Measurements from ENCODE around the gene TNNC1.

DNA sequence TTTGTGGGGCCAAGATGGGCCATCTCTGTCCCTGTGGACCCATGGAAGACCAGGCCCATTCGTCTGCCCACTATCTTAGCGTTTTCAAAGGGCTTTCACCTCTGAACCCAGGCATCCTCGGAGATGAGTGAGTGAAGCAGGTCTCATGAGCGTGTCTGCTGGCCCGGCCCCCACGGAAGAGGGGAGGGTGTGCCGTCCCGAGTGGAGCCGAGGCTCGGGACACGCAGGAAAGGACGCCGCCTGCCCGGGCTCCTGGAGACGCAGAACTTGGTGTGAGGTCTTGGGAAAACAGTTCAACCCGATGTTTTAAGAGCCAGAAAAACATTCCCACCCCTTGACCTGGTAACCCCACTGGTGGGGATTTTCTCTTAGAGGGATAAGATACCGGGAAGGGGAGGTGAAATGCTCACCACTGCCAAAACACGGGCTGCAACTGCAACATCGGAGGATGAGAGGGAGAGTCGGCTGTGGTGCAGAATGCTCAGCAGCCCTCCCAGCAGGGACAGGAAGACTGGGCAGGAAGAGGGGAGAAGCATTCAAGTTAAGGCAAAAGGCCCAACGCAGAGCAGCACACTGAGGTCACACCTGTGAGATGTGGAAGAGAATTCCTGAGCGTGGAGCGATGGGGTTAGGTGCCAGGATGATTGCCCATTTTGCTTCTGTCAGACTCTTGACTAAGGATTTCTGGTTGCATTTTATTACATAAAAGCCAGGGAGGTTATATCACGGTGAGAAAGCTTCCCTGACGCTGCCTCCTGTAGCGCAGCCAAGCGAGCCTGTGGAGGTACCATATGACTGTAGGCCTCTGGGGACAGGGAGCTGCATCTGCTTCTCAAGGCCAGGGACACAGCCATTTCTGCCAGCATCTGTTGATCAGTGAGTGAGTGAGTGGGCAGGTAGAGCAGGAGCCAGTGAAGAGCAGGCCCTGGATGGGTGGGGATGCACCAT, 27.2 kb upstream of the TNNC1 start:
- TF ChIP-seq YY1 (IDR thresholded peaks at IDR 0.05) (no peak), JUND (IDR thresholded peaks at IDR 0.05) (no peak), TAF1 (conservative IDR thresholded peaks at IDR 0.05) (no peak), EGR1 (IDR thresholded peaks at IDR 0.05; ENCODE audit: low read depth in 2 of 2) (no peak), RXRA (IDR thresholded peaks at IDR 0.05) (no peak), GABPA (IDR thresholded peaks at IDR 0.05 in 1 of 2, conservative IDR thresholded peaks at IDR 0.05 in 1 of 2) (no peak), RAD21 (IDR thresholded peaks at IDR 0.05) (no peak)
- TF ChIP-seq, protein P1, sequence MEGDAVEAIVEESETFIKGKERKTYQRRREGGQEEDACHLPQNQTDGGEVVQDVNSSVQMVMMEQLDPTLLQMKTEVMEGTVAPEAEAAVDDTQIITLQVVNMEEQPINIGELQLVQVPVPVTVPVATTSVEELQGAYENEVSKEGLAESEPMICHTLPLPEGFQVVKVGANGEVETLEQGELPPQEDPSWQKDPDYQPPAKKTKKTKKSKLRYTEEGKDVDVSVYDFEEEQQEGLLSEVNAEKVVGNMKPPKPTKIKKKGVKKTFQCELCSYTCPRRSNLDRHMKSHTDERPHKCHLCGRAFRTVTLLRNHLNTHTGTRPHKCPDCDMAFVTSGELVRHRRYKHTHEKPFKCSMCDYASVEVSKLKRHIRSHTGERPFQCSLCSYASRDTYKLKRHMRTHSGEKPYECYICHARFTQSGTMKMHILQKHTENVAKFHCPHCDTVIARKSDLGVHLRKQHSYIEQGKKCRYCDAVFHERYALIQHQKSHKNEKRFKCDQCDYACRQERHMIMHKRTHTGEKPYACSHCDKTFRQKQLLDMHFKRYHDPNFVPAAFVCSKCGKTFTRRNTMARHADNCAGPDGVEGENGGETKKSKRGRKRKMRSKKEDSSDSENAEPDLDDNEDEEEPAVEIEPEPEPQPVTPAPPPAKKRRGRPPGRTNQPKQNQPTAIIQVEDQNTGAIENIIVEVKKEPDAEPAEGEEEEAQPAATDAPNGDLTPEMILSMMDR (IDR thresholded peaks at IDR 0.05; ENCODE audit: low read depth, low read length, missing input control) = no peak
- TF ChIP-seq, protein P2, sequence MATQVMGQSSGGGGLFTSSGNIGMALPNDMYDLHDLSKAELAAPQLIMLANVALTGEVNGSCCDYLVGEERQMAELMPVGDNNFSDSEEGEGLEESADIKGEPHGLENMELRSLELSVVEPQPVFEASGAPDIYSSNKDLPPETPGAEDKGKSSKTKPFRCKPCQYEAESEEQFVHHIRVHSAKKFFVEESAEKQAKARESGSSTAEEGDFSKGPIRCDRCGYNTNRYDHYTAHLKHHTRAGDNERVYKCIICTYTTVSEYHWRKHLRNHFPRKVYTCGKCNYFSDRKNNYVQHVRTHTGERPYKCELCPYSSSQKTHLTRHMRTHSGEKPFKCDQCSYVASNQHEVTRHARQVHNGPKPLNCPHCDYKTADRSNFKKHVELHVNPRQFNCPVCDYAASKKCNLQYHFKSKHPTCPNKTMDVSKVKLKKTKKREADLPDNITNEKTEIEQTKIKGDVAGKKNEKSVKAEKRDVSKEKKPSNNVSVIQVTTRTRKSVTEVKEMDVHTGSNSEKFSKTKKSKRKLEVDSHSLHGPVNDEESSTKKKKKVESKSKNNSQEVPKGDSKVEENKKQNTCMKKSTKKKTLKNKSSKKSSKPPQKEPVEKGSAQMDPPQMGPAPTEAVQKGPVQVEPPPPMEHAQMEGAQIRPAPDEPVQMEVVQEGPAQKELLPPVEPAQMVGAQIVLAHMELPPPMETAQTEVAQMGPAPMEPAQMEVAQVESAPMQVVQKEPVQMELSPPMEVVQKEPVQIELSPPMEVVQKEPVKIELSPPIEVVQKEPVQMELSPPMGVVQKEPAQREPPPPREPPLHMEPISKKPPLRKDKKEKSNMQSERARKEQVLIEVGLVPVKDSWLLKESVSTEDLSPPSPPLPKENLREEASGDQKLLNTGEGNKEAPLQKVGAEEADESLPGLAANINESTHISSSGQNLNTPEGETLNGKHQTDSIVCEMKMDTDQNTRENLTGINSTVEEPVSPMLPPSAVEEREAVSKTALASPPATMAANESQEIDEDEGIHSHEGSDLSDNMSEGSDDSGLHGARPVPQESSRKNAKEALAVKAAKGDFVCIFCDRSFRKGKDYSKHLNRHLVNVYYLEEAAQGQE (IDR thresholded peaks at IDR 0.05) = no peak
- TF ChIP-seq, protein P3, sequence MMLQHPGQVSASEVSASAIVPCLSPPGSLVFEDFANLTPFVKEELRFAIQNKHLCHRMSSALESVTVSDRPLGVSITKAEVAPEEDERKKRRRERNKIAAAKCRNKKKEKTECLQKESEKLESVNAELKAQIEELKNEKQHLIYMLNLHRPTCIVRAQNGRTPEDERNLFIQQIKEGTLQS (IDR thresholded peaks at IDR 0.05) = no peak
- TF ChIP-seq, protein P4, sequence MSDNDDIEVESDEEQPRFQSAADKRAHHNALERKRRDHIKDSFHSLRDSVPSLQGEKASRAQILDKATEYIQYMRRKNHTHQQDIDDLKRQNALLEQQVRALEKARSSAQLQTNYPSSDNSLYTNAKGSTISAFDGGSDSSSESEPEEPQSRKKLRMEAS (IDR thresholded peaks at IDR 0.05) = no peak

Measured in liver (tissue), 3 donors.